Adipose tissue (tissue), 3 donors: ENCODE data around the gene MALT1. TPM values are rescaled to one million over a fixed set of nuclear protein-coding genes. Genes with fewer than 3 reads are reported as not detected.
"Not testable (repeated sequence)": the region's sequence is repeated elsewhere in the genome, so short reads cannot be mapped to it uniquely, and the experiment has no call there.

Experiments
- H3K27ac ChIP-seq: one replicate; pipeline ENCODE4 v1.5.1; 2013; ENCODE audit warnings: low read depth, low read length
- WGBS, 3 donors: extraction: QIAGEN DNeasy Blood & Tissue Kit; methylation state at CpG; one replicate each; pipeline ENCODE4 v1.1.7; 2013; 5-methylcytosine and 5-hydroxymethylcytosine counted together
- polyA plus RNA-seq, 3 donors: library from polyadenylated mRNA; stranded (reverse); fragments of 200-250 nt; gene quantifications; one replicate each; pipeline ENCODE4 v1.2.3, GENCODE V29; 2013
- donor health status: healthy with polysubstance abuse.
- donor health status: Bipolar disorder and iron deficiency.
- donor health status: healthy.

Gene MALT1
- 1 to 10 TPM; 3.3 to 7.5 (median 6.8) TPM for polyA plus RNA-seq

- WGBS, 3 donors: 0 to 1% (median 1%) methylated on average over 54 to 60 of the region's 60 CpGs
- peak within 1 kb of the TSS; percentile 7 for H3K27ac ChIP-seq
These were observed at the start of gene MALT1 for GRCh38 chr18:58671111-58671631. TSS of gene MALT1 (plus strand) at chr18:58671465. CDS start at chr18:58671644, 179 bp downstream.

- WGBS, 3 donors: 91 to 94% (median 91%) methylated on average over 6 of the region's 6 CpGs
- no peak overlapping the region for H3K27ac ChIP-seq
These were observed 47.3 kb upstream of the MALT1 start for GRCh38 chr18:58624011-58624410.

- H3K27ac ChIP-seq: no peak overlapping the region
- WGBS, 3 donors: 92 to 95% (median 92%) methylated on average over 10 of the region's 10 CpGs
These were observed 45.4 kb upstream of the MALT1 start for GRCh38 chr18:58625839-58626238.

GRCh38 chr18:58630071-58630470 is 41.2 kb upstream of the MALT1 start:
- H3K27ac ChIP-seq: no peak overlapping the region
- 84 to 92% (median 91%) methylated on average over 2 of the region's 2 CpGs for WGBS, 3 donors

GRCh38 chr18:58631301-58631700 is 40.0 kb upstream of the MALT1 start:
- 75 to 85% (median 84%) methylated on average over 5 of the region's 5 CpGs for WGBS, 3 donors
- no peak overlapping the region for H3K27ac ChIP-seq

- WGBS, 3 donors: 75 to 90% (median 86%) methylated on average over 5 of the region's 5 CpGs
- no peak overlapping the region for H3K27ac ChIP-seq
These were observed 38.7 kb upstream of the MALT1 start for GRCh38 chr18:58632552-58632951.

- no peak overlapping the region for H3K27ac ChIP-seq
These were observed 37.4 kb upstream of the MALT1 start for GRCh38 chr18:58633874-58634273.

- WGBS, 3 donors: 32 to 41% (median 34%) methylated on average over 4 of the region's 4 CpGs
- no peak overlapping the region for H3K27ac ChIP-seq
These were observed 35.4 kb upstream of the MALT1 start for GRCh38 chr18:58635891-58636290.

GRCh38 chr18:58637197-58637596 is 34.1 kb upstream of the MALT1 start:
- 82 to 94% (median 92%) methylated on average over 6 of the region's 6 CpGs for WGBS, 3 donors
- no peak overlapping the region for H3K27ac ChIP-seq

GRCh38 chr18:58637946-58638345 is 33.3 kb upstream of the MALT1 start:
- no peak overlapping the region for H3K27ac ChIP-seq
- 80 to 86% (median 85%) methylated on average over 6 of the region's 6 CpGs for WGBS, 3 donors

GRCh38 chr18:58638441-58638840 is 32.8 kb upstream of the MALT1 start:
- 44 to 74% (median 49%) methylated on average over 2 of the region's 2 CpGs for WGBS, 3 donors
- H3K27ac ChIP-seq: no peak overlapping the region

- WGBS, 3 donors: 91 to 95% (median 91%) methylated on average over 2 of the region's 2 CpGs
- no peak overlapping the region for H3K27ac ChIP-seq
These were observed 32.0 kb upstream of the MALT1 start for GRCh38 chr18:58639237-58639636.

GRCh38 chr18:58639751-58640427 is 31.4 kb upstream of the MALT1 start:
- WGBS, 3 donors: 61 to 79% (median 73%) methylated on average over 5 of the region's 5 CpGs
- H3K27ac ChIP-seq: no peak overlapping the region

- no peak overlapping the region for H3K27ac ChIP-seq
These were observed 30.8 kb upstream of the MALT1 start for GRCh38 chr18:58640428-58640805.

GRCh38 chr18:58640891-58641610 is 30.2 kb upstream of the MALT1 start:
- 83 to 92% (median 91%) methylated on average over 7 of the region's 7 CpGs for WGBS, 3 donors
- H3K27ac ChIP-seq: no peak overlapping the region

More at GRCh38 chr18:58640428-58640805, 30.8 kb upstream of the MALT1 start:
- WGBS, 3 donors: 59 to 84% (median 83%) methylated on average over 4 of the region's 4 CpGs

- 78 to 80% (median 79%) methylated on average over 6 of the region's 6 CpGs for WGBS, 3 donors
- H3K27ac ChIP-seq: not testable (repeated sequence)
These were observed 27.7 kb upstream of the MALT1 start for GRCh38 chr18:58643557-58643956.

- H3K27ac ChIP-seq: no peak overlapping the region
- 75 to 87% (median 86%) methylated on average over 5 of the region's 5 CpGs for WGBS, 3 donors
These were observed 25.9 kb upstream of the MALT1 start for GRCh38 chr18:58645398-58645797.

GRCh38 chr18:58646334-58646862 is 24.9 kb upstream of the MALT1 start:
- WGBS, 3 donors: 82 to 92% (median 90%) methylated on average over 4 of the region's 4 CpGs
- no peak overlapping the region for H3K27ac ChIP-seq
